ENCODE results near the gene SP6.

SP6 gene

DNA sequence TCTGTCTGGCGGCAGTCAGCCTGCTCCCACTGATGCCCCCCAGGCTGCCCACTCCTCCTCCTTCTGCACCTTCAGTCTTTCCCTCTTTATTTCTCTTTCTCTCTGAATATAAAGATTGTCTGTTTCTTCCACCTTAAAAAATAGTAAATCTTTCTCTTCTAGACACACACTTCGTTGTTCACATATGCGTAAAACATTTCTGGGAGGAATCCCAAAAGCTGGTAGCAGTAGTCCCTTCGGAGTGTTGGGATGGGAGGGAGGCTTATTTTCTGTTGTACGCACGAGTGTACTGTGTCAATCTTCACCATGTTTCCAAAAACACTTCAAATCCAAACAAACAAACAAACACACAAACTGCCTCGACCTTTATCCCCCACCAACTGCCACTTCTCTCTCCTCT, 39.3 kb downstream of the SP6 start:
- H3K4me3 ChIP-seq (ENCODE audit: low read depth, low read length) = no peak overlapping the region
- TF ChIP-seq, protein P1, sequence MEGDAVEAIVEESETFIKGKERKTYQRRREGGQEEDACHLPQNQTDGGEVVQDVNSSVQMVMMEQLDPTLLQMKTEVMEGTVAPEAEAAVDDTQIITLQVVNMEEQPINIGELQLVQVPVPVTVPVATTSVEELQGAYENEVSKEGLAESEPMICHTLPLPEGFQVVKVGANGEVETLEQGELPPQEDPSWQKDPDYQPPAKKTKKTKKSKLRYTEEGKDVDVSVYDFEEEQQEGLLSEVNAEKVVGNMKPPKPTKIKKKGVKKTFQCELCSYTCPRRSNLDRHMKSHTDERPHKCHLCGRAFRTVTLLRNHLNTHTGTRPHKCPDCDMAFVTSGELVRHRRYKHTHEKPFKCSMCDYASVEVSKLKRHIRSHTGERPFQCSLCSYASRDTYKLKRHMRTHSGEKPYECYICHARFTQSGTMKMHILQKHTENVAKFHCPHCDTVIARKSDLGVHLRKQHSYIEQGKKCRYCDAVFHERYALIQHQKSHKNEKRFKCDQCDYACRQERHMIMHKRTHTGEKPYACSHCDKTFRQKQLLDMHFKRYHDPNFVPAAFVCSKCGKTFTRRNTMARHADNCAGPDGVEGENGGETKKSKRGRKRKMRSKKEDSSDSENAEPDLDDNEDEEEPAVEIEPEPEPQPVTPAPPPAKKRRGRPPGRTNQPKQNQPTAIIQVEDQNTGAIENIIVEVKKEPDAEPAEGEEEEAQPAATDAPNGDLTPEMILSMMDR (IDR thresholded peaks at IDR 0.05; ENCODE audit: control insufficient read depth, extremely low read depth, insufficient read depth) = no peak
- no peak for DNase-seq (ENCODE audit: low read depth)

DNA sequence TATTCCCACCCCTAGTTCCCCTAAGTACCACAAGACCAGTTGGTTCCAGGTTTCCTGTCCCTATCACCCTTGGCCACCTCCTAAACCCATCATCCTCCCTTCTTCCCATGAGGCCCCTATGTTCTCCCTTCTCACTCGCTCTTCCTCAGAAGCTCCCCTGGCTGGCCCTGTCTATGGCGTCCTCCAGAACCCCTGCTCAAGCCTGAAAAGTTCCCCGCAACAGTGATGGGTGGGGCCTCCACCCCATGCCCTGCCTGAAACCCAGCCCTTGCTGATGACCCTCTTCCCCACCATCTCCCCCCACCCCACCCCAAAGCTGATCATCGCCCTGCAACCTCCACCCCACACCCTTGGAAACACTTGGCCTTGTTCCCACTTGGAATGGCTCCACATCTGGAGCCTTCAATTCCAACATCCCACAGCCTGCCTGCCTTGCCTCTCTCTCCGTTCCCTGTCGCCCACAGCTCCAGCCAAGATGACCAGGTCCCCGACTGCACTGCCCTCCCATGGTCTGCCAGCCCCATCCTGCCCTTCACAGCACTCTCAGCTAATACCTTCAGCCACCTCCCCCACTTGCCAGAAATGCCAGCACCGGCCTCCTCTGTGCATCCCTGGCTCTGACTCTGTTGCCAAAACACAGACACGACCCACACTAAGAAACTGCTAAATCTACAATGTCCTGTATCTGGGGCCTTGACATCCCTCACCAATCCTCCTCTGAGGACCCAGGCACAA, 39.9 kb downstream of the SP6 start:
- no peak for DNase-seq (ENCODE audit: low read depth)
- H3K4me3 ChIP-seq (ENCODE audit: low read depth, low read length) = no peak overlapping the region
- TF ChIP-seq, protein P1 (IDR thresholded peaks at IDR 0.05; ENCODE audit: control insufficient read depth, extremely low read depth, insufficient read depth) = no peak

DNA sequence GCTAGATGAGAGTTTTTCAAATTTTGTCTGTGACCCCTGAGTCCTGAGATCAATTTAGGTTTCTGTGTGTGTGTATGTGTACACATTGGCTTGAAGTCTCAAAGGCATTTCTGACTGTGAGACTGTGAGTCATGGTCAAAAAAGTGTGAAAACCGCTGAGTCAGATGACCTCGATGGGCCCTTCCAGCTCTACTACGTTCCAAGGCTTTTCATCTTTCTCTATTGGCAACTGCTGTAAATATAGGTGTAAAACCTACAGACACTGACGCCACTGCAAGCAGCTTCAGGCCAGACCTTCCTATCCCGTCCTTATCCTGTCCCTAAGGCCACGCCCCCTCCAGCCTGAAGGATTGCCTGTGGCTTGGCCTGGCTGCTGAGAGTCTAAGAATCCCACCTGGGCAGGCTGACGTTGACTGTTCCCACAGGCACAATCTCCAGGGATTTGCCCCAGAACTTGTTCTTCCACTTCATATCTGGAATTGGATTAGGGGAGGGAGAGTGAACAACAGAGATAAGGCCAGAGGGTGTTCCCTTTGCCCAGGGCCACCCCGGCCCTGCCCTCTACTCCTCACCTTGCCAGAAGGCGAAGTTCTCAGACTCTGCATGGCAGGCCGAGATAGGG, 40.7 kb downstream of the SP6 start:
- H3K4me3 ChIP-seq (ENCODE audit: low read depth, low read length) = no peak overlapping the region
- DNase-seq (ENCODE audit: low read depth) = peak; percentile 64
- TF ChIP-seq, protein P1 (IDR thresholded peaks at IDR 0.05; ENCODE audit: control insufficient read depth, extremely low read depth, insufficient read depth) = no peak

DNA sequence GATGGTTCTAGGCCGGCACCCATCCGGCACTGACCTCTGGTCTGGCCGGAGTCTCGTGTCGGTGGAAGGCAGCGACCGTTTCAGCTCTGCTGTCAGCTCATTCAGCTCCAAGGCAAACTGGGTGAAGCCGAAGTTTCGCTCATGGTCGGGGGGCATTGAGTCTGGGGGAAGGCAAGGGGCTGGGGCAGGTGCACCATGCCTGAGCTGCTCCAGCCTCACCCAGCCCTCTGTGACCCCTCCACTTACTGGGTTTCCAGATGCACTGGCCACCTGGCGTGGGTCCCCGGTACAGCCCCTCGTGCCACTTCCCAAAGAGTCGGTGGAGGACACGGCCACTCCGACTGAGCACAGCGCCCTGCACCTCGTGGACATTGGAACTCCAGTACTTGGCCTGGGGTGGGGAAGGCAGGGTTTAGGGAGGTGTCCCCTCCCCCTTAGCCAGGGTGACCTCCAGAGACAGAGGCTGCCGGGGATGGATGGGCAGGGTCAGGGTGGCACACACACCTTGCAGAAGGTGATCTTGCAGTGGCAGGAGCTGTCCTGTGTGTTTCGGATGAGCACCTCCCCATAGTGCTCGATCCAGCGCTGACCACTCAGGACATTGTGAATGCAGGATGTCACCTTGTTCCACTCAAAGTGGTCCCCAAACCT, 42.0 kb downstream of the SP6 start:
- no peak overlapping the region for H3K4me3 ChIP-seq (ENCODE audit: low read depth, low read length)
- TF ChIP-seq, protein P1 (IDR thresholded peaks at IDR 0.05; ENCODE audit: control insufficient read depth, extremely low read depth, insufficient read depth) = no peak

DNA sequence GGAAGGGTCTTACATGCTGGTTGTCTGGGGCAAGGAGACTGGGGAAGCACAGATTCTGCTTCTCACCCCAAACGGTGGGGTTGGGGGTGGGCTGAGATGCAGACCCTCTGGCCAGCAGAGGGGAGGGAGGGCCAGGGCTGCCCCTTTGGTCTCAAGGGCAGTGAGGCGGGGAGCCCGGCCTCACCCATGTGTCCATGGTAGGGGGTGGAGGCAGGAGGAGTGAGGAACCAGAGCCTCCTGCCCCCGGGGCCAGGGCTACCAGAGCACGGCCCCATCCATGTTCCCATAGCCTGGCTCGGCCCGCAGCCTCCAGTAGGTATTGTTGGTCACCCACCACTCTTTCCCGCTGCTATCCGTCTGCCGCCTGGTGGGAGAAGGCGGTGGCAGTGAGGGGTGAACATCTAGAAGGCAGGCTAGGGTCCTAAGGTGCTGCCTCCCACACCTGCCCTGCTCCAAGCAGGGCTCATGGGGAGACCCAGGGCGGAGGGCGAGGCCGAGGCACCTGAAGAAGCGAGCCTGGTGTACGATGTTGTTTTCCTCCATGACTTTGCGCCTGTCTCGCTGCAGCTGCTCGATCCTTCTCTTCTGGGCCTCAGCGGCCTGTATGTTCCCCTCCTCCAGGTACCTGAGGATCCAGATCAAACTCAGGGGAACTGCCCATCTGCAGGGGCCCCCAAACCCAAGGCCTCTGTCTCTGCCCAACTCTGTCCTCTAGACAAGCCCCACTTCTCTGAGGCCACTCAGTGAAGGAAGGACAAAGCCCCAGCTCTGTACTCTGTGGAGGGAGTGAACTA, 42.7 kb downstream of the SP6 start:
- TF ChIP-seq, protein P1 (IDR thresholded peaks at IDR 0.05; ENCODE audit: control insufficient read depth, extremely low read depth, insufficient read depth) = no peak
- no peak overlapping the region for H3K4me3 ChIP-seq (ENCODE audit: low read depth, low read length)
- no peak for DNase-seq (ENCODE audit: low read depth)

More for the DNA sequence above, 42.0 kb downstream of the SP6 start:
- no peak for DNase-seq (ENCODE audit: low read depth)

DNA sequence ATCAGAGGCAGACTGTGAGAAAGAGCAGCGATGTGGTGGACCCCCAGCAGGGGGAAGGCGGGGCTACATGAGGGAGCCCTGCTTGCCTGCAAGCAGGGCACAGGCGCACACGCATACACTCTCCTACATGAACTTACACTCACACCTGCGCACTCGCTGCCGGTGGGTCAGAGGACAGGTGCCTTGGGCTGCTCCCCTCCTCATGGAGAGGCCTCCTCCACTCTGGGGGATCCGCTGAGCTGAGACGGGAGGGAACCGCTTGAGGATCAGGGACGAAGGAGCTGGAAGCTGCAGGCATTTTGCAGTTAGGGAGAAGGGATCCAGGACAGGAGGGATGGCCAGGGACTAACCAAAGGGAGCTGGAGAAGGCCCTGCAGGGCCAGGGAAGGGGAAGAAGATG, 43.5 kb downstream of the SP6 start:
- DNase-seq (ENCODE audit: low read depth) = no peak
- no peak overlapping the region for H3K4me3 ChIP-seq (ENCODE audit: low read depth, low read length)
- TF ChIP-seq, protein P1 (IDR thresholded peaks at IDR 0.05; ENCODE audit: control insufficient read depth, extremely low read depth, insufficient read depth) = no peak

Measured in LNCaP clone FGC (cell line).